HCT116 (cell line): Measurements from ENCODE around the gene JAK1. TPM values are rescaled to one million over a fixed set of nuclear protein-coding genes. Genes with fewer than 3 reads are reported as not detected.

Source experiments
- ATAC-seq: fragments of 200-7000 bp; cut with Tn5 transposase; 2 replicates; pipeline ENCODE4 v1.9.1; 2020; ENCODE audit warnings: mild to moderate bottlenecking, moderate library complexity
- BruUV-seq: library from RNA; stranded (reverse); fragments of 400-500 nt; replicated peaks from 2 replicates; lab custom pipeline; 2021; lab: Mats Ljungman, UMichigan
- CTCF ChIA-PET: fragments of 300-600 bp; sonication (Branson Sonifier 250); formaldehyde crosslinking; loops from one replicate; lab custom pipeline; 2021; ENCODE audit warnings: antibody characterized with exemption; lab: Charles Lee
- POLR2A ChIA-PET: fragments of 300-600, 350-600 bp; sonication (Branson Sonifier 250); formaldehyde crosslinking; loops from one replicate; lab custom pipeline; 2021; ENCODE audit warnings: antibody characterized with exemption; lab: Charles Lee
- RAD21 ChIA-PET, 2 experiments: fragments of 300-600 bp; sonication (Branson Sonifier 250); formaldehyde crosslinking; loops; one replicate each; lab custom pipeline; 2023; ENCODE audit warnings: low total read pairs in 2 of 2; ENCODE audit not compliant: uncharacterized antibody in 2 of 2, unreplicated experiment in 2 of 2, low non-redundant PET in 1 of 2; lab: Charles Lee
- DNase-seq: peaks from one replicate; pipeline ENCODE4 v3.0.0-alpha.2; 2010; ENCODE audit warnings: low read depth, low spot score
- H2AFZ ChIP-seq: fragments of 200-600 bp; shearing (Covaris generic), sonication (generic); 2 replicates; pipeline ENCODE4 v1.6.1; 2017; ENCODE audit warnings: low read depth, mixed run types, mixed read lengths, antibody characterized with exemption, low read length; ENCODE audit not compliant: poor library complexity, severe bottlenecking
- H3K27ac ChIP-seq: 2 replicates; pipeline ENCODE4 v1.5.1; 2012; ENCODE audit warnings: low read depth, low read length
- H3K27me3 ChIP-seq: fragments of 200-600 bp; sonication (generic); 2 replicates; pipeline ENCODE4 v1.6.1; 2016; ENCODE audit warnings: mixed run types, low read length, mixed read lengths; ENCODE audit not compliant: insufficient read depth
- H3K36me3 ChIP-seq, 2 experiments: fragments of 200-500 bp in 1 of 2; fragments of 200-600 bp in 1 of 2; sonication (Bioruptor generic) in 1 of 2; sonication (generic) in 1 of 2; 2 replicates each; pipeline versions ENCODE4 v1.5.1 to v1.6.1; 2014 to 2016; ENCODE audit warnings: low read length in 2 of 2, inconsistent platforms in 1 of 2, mixed read lengths in 1 of 2, mixed run types in 1 of 2; ENCODE audit not compliant: insufficient read depth in 2 of 2, control insufficient read depth in 1 of 2
- H3K4me1 ChIP-seq, 2 experiments: fragments of 200-600 bp in 1 of 2; sonication (generic) in 1 of 2; 2 replicates each; pipeline versions ENCODE4 v1.5.1 to v1.6.1; 2012 to 2017; ENCODE audit warnings: low read length in 2 of 2, inconsistent platforms in 1 of 2, mild to moderate bottlenecking in 1 of 2, mixed read lengths in 1 of 2, mixed run types in 1 of 2, moderate library complexity in 1 of 2; ENCODE audit not compliant: insufficient read depth in 2 of 2, control insufficient read depth in 1 of 2
- H3K4me2 ChIP-seq: fragments of 200-600 bp; sonication (generic); 2 replicates; pipeline ENCODE4 v1.6.1; 2017; ENCODE audit warnings: mixed run types, low read length, mixed read lengths
- H3K4me3 ChIP-seq, 2 experiments: fragments of 200-600 bp in 1 of 2; sonication (generic) in 1 of 2; replicated peaks in 1 of 2; 2 replicates each; pipeline ENCODE4 v1.5.1; 2011 to 2016; ENCODE audit warnings: low read length in 2 of 2, control low read depth in 1 of 2, low read depth in 1 of 2, mild to moderate bottlenecking in 1 of 2, mixed read lengths in 1 of 2, mixed run types in 1 of 2
- H3K79me2 ChIP-seq: fragments of 200-600 bp; sonication (generic); 2 replicates; pipeline ENCODE4 v1.6.1; 2017; ENCODE audit warnings: mild to moderate bottlenecking, mixed run types, low read length, moderate library complexity, mixed read lengths; ENCODE audit not compliant: insufficient read depth
- H3K9ac ChIP-seq: fragments of 200-600 bp; sonication (generic); 2 replicates; pipeline ENCODE4 v1.6.1; 2016; ENCODE audit warnings: low read length, mixed read lengths
- H3K9me2 ChIP-seq: fragments of 200-600 bp; sonication (generic), shearing (Covaris generic); 2 replicates; pipeline ENCODE4 v1.6.1; 2017; ENCODE audit warnings: mixed run types, mild to moderate bottlenecking, moderate library complexity; ENCODE audit not compliant: insufficient read depth
- H3K9me3 ChIP-seq, 2 experiments: fragments of 200-500 bp in 1 of 2; fragments of 200-600 bp in 1 of 2; sonication (Bioruptor generic) in 1 of 2; sonication (generic) in 1 of 2; 2 replicates each; pipeline ENCODE4 v1.6.1; 2014 to 2017; ENCODE audit warnings: low read length in 2 of 2, mixed read lengths in 2 of 2, inconsistent platforms in 1 of 2, low read depth in 1 of 2, mild to moderate bottlenecking in 1 of 2, mixed run types in 1 of 2, moderate library complexity in 1 of 2; ENCODE audit not compliant: control insufficient read depth in 1 of 2, insufficient read depth in 1 of 2
- H4K20me1 ChIP-seq: fragments of 200-600 bp; sonication (generic), shearing (Covaris generic); 2 replicates; pipeline ENCODE4 v1.6.1; 2017; ENCODE audit warnings: mixed run types, mild to moderate bottlenecking, moderate library complexity; ENCODE audit not compliant: insufficient read depth
- CBX3 ChIP-seq: IDR thresholded peaks from 2 replicates; pipeline ENCODE4 v1.6.1; 2012; ENCODE audit warnings: low read depth
- CEBPB ChIP-seq: IDR thresholded peaks from 2 replicates; pipeline ENCODE4 v1.6.1; 2012; ENCODE audit warnings: low read depth
- ELF1 ChIP-seq: IDR thresholded peaks from 2 replicates; pipeline ENCODE4 v1.6.1; 2012; ENCODE audit warnings: low read depth, borderline replicate concordance
- EZH2 ChIP-seq: fragments of 200-600 bp; sonication (generic); IDR thresholded peaks from 2 replicates; pipeline ENCODE4 v1.6.1; 2017; ENCODE audit warnings: antibody characterized with exemption, mixed run types
- FOSL1 ChIP-seq: IDR thresholded peaks from 2 replicates; pipeline ENCODE4 v1.6.1; 2012; ENCODE audit warnings: low read depth
- JUND ChIP-seq: IDR thresholded peaks from 2 replicates; pipeline ENCODE4 v1.6.1; 2012
- POLR2A ChIP-seq: IDR thresholded peaks from 2 replicates; pipeline ENCODE4 v1.7.0; 2011; ENCODE audit warnings: borderline replicate concordance; ENCODE audit not compliant: insufficient read depth, insufficient read length; ENCODE audit errors: extremely low read depth
- RAD21 ChIP-seq: IDR thresholded peaks from 2 replicates; pipeline ENCODE4 v1.6.1; 2012; ENCODE audit warnings: low read depth, mild to moderate bottlenecking
- SIN3A ChIP-seq: IDR thresholded peaks from 2 replicates; pipeline ENCODE4 v1.6.1; 2012; ENCODE audit warnings: low read depth
- SP1 ChIP-seq: IDR thresholded peaks from 2 replicates; pipeline ENCODE4 v1.6.1; 2012; ENCODE audit warnings: low read depth
- SRF ChIP-seq: IDR thresholded peaks from 2 replicates; pipeline ENCODE4 v1.6.1; 2012; ENCODE audit warnings: low read depth
- TCF7L2 ChIP-seq: IDR thresholded peaks from 2 replicates; pipeline ENCODE4 v1.7.0; 2011; ENCODE audit warnings: borderline replicate concordance, inconsistent platforms; ENCODE audit not compliant: insufficient read depth, insufficient read length; ENCODE audit errors: extremely low read depth
- YY1 ChIP-seq: IDR thresholded peaks from 2 replicates; pipeline ENCODE4 v1.6.1; 2011; ENCODE audit warnings: low read length, low read depth, moderate library complexity, mild to moderate bottlenecking; ENCODE audit not compliant: insufficient replicate concordance; ENCODE audit errors: extremely low read depth
- ZFX ChIP-seq: fragments of 450-650 bp; IDR thresholded peaks from 2 replicates; pipeline ENCODE4 v1.6.1; 2017
- ZNF274 ChIP-seq: fragments of 200-500 bp; sonication (Bioruptor generic); IDR thresholded peaks from 2 replicates; pipeline ENCODE4 v1.6.1; 2014; ENCODE audit warnings: mild to moderate bottlenecking, low read depth, low read length, inconsistent platforms
- intact Hi-C: fragments of 100-400 bp; cut with micrococcal nuclease; formaldehyde crosslinking; loops from 2 replicates; pipeline ENCODE4 v1.10.0; 2022
- total RNA-seq: library from RNA; stranded (reverse); gene quantifications from one replicate; pipeline ENCODE4 v1.2.1, GENCODE V29; 2021; ENCODE audit not compliant: unreplicated experiment
- TF ChIP-seq, protein P1 (sequence below): IDR thresholded peaks from 2 replicates; pipeline ENCODE4 v1.6.1; 2012; ENCODE audit warnings: low read depth
- TF ChIP-seq, protein P2 (sequence below), 3 experiments: fragments of 200-600 bp in 1 of 3; sonication (generic) in 1 of 3; IDR thresholded peaks in 2 of 3; conservative IDR thresholded peaks in 1 of 3; 2 replicates each; pipeline ENCODE4 v1.5.1; 2012 to 2017; ENCODE audit warnings: low read depth in 2 of 3, low read length in 2 of 3, antibody characterized with exemption in 1 of 3, borderline replicate concordance in 1 of 3, control low read depth in 1 of 3, mild to moderate bottlenecking in 1 of 3, mixed read lengths in 1 of 3, mixed run types in 1 of 3, moderate library complexity in 1 of 3; ENCODE audit not compliant: insufficient read depth in 1 of 3
- TF ChIP-seq, protein P3 (sequence below): IDR thresholded peaks from 2 replicates; pipeline ENCODE4 v1.6.1; 2012
- TF ChIP-seq, protein P4 (sequence below): IDR thresholded peaks from 2 replicates; pipeline ENCODE4 v1.6.1; 2011; ENCODE audit warnings: mild to moderate bottlenecking, low read length, moderate library complexity; ENCODE audit not compliant: insufficient replicate concordance; ENCODE audit errors: extremely low read depth
- TF ChIP-seq, protein P5 (sequence below): IDR thresholded peaks from 2 replicates; pipeline ENCODE4 v1.6.1; 2012

JAK1 gene
- total RNA-seq, 1 experiment from 2014 or later = 53.2 TPM

DNA sequence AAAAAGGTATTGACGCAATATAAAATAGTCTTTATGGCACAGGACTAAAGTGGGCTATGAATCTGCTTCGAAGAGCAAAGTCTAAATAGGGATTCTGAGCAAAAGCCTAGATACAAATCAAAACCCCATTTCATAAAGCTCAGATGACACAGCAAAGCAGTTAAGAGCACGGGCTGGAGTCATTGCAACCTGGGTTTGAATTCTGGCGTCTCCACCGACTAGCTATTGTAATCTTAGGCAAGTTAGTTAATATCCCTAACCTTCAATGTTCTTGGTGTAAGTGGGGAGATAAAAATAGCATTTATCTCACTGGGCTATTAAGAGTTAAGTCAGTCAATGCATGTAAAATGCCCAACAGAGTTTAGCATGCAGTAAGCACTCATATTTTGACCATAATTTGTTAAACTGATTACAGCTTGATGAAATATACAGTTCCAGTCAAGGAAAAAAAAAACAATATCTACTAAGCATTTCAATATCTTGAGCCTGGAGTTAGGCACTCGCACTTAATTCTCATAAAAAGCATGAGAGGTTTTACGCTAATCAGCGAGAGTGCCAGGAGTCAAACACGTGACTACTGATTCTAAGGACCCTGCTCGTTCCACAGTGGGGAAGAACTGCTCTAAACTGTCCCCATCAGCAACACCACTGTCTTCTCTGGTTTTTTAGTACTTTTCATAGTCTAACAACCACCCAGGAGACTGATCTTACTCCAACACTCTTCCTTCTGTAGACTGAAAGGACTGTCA is 75.5 kb downstream of the JAK1 start:
- H3K4me1 ChIP-seq = peaks cover 0 to 6% of the 10 kb centered on the region in 2 experiments; a peak in 2 of 4 replicates

More for the DNA sequence above, 75.5 kb downstream of the JAK1 start:
- ChIA-PET POLR2A (no interaction called here), RAD21 (no interaction called here), CTCF (no interaction called here)
- no peaks in the 10 kb centered on the region for H3K9me2 ChIP-seq
- H2AFZ ChIP-seq = no peak overlapping the region
- no peaks in the 10 kb centered on the region for H3K36me3 ChIP-seq
- no peak overlapping the region for H3K4me2 ChIP-seq
- H4K20me1 ChIP-seq = no peaks in the 10 kb centered on the region
- no peak overlapping the region for H3K27ac ChIP-seq
- BruUV-seq = no TSS peak
- TF ChIP-seq, protein P1, sequence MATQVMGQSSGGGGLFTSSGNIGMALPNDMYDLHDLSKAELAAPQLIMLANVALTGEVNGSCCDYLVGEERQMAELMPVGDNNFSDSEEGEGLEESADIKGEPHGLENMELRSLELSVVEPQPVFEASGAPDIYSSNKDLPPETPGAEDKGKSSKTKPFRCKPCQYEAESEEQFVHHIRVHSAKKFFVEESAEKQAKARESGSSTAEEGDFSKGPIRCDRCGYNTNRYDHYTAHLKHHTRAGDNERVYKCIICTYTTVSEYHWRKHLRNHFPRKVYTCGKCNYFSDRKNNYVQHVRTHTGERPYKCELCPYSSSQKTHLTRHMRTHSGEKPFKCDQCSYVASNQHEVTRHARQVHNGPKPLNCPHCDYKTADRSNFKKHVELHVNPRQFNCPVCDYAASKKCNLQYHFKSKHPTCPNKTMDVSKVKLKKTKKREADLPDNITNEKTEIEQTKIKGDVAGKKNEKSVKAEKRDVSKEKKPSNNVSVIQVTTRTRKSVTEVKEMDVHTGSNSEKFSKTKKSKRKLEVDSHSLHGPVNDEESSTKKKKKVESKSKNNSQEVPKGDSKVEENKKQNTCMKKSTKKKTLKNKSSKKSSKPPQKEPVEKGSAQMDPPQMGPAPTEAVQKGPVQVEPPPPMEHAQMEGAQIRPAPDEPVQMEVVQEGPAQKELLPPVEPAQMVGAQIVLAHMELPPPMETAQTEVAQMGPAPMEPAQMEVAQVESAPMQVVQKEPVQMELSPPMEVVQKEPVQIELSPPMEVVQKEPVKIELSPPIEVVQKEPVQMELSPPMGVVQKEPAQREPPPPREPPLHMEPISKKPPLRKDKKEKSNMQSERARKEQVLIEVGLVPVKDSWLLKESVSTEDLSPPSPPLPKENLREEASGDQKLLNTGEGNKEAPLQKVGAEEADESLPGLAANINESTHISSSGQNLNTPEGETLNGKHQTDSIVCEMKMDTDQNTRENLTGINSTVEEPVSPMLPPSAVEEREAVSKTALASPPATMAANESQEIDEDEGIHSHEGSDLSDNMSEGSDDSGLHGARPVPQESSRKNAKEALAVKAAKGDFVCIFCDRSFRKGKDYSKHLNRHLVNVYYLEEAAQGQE = no peak
- TF ChIP-seq, protein P2, sequence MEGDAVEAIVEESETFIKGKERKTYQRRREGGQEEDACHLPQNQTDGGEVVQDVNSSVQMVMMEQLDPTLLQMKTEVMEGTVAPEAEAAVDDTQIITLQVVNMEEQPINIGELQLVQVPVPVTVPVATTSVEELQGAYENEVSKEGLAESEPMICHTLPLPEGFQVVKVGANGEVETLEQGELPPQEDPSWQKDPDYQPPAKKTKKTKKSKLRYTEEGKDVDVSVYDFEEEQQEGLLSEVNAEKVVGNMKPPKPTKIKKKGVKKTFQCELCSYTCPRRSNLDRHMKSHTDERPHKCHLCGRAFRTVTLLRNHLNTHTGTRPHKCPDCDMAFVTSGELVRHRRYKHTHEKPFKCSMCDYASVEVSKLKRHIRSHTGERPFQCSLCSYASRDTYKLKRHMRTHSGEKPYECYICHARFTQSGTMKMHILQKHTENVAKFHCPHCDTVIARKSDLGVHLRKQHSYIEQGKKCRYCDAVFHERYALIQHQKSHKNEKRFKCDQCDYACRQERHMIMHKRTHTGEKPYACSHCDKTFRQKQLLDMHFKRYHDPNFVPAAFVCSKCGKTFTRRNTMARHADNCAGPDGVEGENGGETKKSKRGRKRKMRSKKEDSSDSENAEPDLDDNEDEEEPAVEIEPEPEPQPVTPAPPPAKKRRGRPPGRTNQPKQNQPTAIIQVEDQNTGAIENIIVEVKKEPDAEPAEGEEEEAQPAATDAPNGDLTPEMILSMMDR (IDR thresholded peaks at IDR 0.05 in 2 of 3, conservative IDR thresholded peaks at IDR 0.05 in 1 of 3; ENCODE audit: borderline replicate concordance in 1 of 3, insufficient read depth in 1 of 3, low read depth in 2 of 3, low read length in 2 of 3) = no peak
- TF ChIP-seq SP1 = no peak
- no peak for TF ChIP-seq ZFX
- no peak for TF ChIP-seq YY1
- no peak for TF ChIP-seq EZH2
- TF ChIP-seq, protein P3, sequence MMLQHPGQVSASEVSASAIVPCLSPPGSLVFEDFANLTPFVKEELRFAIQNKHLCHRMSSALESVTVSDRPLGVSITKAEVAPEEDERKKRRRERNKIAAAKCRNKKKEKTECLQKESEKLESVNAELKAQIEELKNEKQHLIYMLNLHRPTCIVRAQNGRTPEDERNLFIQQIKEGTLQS = no peak
- no peak for TF ChIP-seq RAD21
- no peak for TF ChIP-seq FOSL1
- no peak for TF ChIP-seq ZNF274
- TF ChIP-seq JUND = no peak
- TF ChIP-seq, protein P4, sequence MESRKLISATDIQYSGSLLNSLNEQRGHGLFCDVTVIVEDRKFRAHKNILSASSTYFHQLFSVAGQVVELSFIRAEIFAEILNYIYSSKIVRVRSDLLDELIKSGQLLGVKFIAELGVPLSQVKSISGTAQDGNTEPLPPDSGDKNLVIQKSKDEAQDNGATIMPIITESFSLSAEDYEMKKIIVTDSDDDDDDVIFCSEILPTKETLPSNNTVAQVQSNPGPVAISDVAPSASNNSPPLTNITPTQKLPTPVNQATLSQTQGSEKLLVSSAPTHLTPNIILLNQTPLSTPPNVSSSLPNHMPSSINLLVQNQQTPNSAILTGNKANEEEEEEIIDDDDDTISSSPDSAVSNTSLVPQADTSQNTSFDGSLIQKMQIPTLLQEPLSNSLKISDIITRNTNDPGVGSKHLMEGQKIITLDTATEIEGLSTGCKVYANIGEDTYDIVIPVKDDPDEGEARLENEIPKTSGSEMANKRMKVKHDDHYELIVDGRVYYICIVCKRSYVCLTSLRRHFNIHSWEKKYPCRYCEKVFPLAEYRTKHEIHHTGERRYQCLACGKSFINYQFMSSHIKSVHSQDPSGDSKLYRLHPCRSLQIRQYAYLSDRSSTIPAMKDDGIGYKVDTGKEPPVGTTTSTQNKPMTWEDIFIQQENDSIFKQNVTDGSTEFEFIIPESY = no peak
- no peak for TF ChIP-seq TCF7L2
- no peak for TF ChIP-seq ELF1
- TF ChIP-seq SRF = no peak
- TF ChIP-seq POLR2A = no peak
- no peak for TF ChIP-seq SIN3A
- TF ChIP-seq CEBPB = no peak
- TF ChIP-seq, protein P5, sequence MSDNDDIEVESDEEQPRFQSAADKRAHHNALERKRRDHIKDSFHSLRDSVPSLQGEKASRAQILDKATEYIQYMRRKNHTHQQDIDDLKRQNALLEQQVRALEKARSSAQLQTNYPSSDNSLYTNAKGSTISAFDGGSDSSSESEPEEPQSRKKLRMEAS = no peak
- TF ChIP-seq CBX3 = no peak
- intact Hi-C loops = no loop called here
- H3K4me3 ChIP-seq = no peak overlapping the region
- no peak overlapping the region for H3K9ac ChIP-seq
- no peaks in the 10 kb centered on the region for H3K27me3 ChIP-seq
- ATAC-seq = no peak
- DNase-seq = no peak
- H3K79me2 ChIP-seq = peaks cover 11% of the 10 kb centered on the region; the same call in 1 of the 2 replicates
- no peaks in the 10 kb centered on the region for H3K9me3 ChIP-seq
